ENCODE results near the gene RAB24.

RAB24 gene

DNA sequence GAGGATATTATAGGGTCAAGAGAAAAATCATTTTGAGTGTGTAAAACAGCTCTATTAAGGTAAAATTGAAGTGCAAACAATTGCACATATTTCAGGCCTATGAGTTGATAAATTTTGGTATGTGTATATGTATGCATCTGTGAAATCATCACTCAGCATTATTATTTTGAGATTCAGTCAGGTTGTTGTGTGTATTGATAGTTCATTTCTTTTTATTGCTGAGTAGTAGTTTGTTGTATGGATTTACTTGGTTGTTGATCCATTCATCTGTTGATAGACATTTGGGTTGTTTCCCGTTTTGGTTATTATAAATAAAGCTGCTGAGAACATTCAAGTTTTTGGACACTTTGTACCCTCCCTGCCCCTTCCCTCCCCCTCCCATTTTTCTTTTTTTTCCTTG, 50.3 kb downstream of the RAB24 start:
- no peak for TF ChIP-seq CTCF (IDR thresholded peaks at IDR 0.05; ENCODE audit: insufficient read depth, low read depth, low read length, missing control alignments)

More for the DNA sequence above, 50.3 kb downstream of the RAB24 start:
- DNase-seq (ENCODE audit: low read depth) = no peak
- no peak overlapping the region for H3K4me3 ChIP-seq (ENCODE audit: low read length)
